NCI-H2227 (cell line): ENCODE measurements around the gene APBB1.
A peak's percentile ranks its signal among the peaks of the same experiment; 100 is the strongest.

Source experiments
- DNase-seq: peaks from one replicate; lab custom pipeline; 2025; ENCODE audit not compliant: unreplicated experiment; lab: John Stamatoyannopoulos, UW

The APBB1 gene

GRCh38 chr11:6417907-6418556, 862 bp downstream of the APBB1 start:
- DNase-seq: peak; percentile 37

- no peak for DNase-seq
These were observed 3.1 kb downstream of the APBB1 start for GRCh38 chr11:6415797-6416196.

- no peak for DNase-seq
These were observed 4.0 kb downstream of the APBB1 start for GRCh38 chr11:6414874-6415328.

GRCh38 chr11:6413791-6414201, 5.1 kb downstream of the APBB1 start:
- DNase-seq: no peak

- DNase-seq: no peak
These were observed 7.3 kb downstream of the APBB1 start for GRCh38 chr11:6411594-6412031.

GRCh38 chr11:6410695-6411430, 8.0 kb downstream of the APBB1 start:
- no peak for DNase-seq

- DNase-seq: no peak
These were observed 12.5 kb downstream of the APBB1 start for GRCh38 chr11:6406370-6406769.

GRCh38 chr11:6405846-6406245, 13.0 kb downstream of the APBB1 start:
- no peak for DNase-seq

GRCh38 chr11:6405052-6405667, 13.7 kb downstream of the APBB1 start:
- peak; percentile 92 for DNase-seq

GRCh38 chr11:6404342-6405051, 14.4 kb downstream of the APBB1 start:
- DNase-seq: peak; percentile 88

- DNase-seq: no peak
These were observed 15.4 kb downstream of the APBB1 start for GRCh38 chr11:6403539-6403938.

- DNase-seq: no peak
These were observed 16.3 kb downstream of the APBB1 start for GRCh38 chr11:6402561-6402981.

- DNase-seq: no peak
These were observed 16.8 kb downstream of the APBB1 start for GRCh38 chr11:6402061-6402470.

GRCh38 chr11:6401464-6401863, 17.4 kb downstream of the APBB1 start:
- no peak for DNase-seq

- no peak for DNase-seq
These were observed 18.2 kb downstream of the APBB1 start for GRCh38 chr11:6400431-6401345.

- DNase-seq: no peak
These were observed 21.3 kb downstream of the APBB1 start for GRCh38 chr11:6397636-6398035.

- DNase-seq: no peak
These were observed 21.7 kb downstream of the APBB1 start for GRCh38 chr11:6397156-6397555.

- DNase-seq: no peak
These were observed 23.3 kb downstream of the APBB1 start for GRCh38 chr11:6395470-6396060.

- no peak for DNase-seq
These were observed 24.8 kb downstream of the APBB1 start for GRCh38 chr11:6393989-6394670.
